Activated B cell treated with CpG ODN at 0.5 μM for 24 hours (primary cell): ENCODE measurements around the gene PITRM1. TPM values are rescaled to one million over a fixed set of nuclear protein-coding genes. Genes with fewer than 3 reads are reported as not detected.

Experiments used
- ATAC-seq: fragments of 200-7000 bp; cut with Tn5 transposase; one replicate; pipeline ENCODE4 v1.10.0; 2021; ENCODE audit warnings: low read depth, mild to moderate bottlenecking, moderate library complexity
- CTCF ChIA-PET: fragments of 350-600 bp; sonication (Branson Sonifier 250); formaldehyde crosslinking; loops from one replicate; lab custom pipeline; 2021; ENCODE audit warnings: antibody characterized with exemption; lab: Charles Lee
- POLR2A ChIA-PET: fragments of 350-600 bp; sonication (Branson Sonifier 250); formaldehyde crosslinking; loops from one replicate; lab custom pipeline; 2021; ENCODE audit warnings: antibody characterized with exemption; lab: Charles Lee
- DNase-seq: peaks from one replicate; pipeline ENCODE4 v3.0.0; 2022
- H3K27ac Mint-ChIP-seq: one replicate; pipeline ENCODE4 v1.8.0; 2020; ENCODE audit warnings: mixed read lengths
- H3K27me3 Mint-ChIP-seq: one replicate; pipeline ENCODE4 v1.8.0; 2021; ENCODE audit warnings: mixed read lengths
- H3K36me3 Mint-ChIP-seq: one replicate; pipeline ENCODE4 v1.8.0; 2021; ENCODE audit warnings: low read depth, mixed read lengths
- H3K4me1 Mint-ChIP-seq: one replicate; pipeline ENCODE4 v1.8.0; 2021; ENCODE audit warnings: mixed read lengths
- H3K4me3 Mint-ChIP-seq: one replicate; pipeline ENCODE4 v1.8.0; 2020; ENCODE audit warnings: mild to moderate bottlenecking, mixed read lengths
- H3K9me3 Mint-ChIP-seq: one replicate; pipeline ENCODE4 v1.8.0; 2020; ENCODE audit warnings: mixed read lengths
- CTCF ChIP-seq: fragments of 200-600 bp; IDR thresholded peaks from one replicate; pipeline ENCODE4 v1.8.0; 2022; ENCODE audit warnings: antibody characterized with exemption, mild to moderate bottlenecking
- intact Hi-C: fragments of 100-400 bp; cut with micrococcal nuclease; formaldehyde crosslinking; loops from one replicate; pipeline ENCODE4 v1.15.1; 2024
- total RNA-seq: library from RNA; stranded (reverse); gene quantifications from 2 replicates; pipeline ENCODE4 v1.2.3, GENCODE V29; 2022

Gene PITRM1
- total RNA-seq, 1 donor from 2014 or later: 60.7 TPM

GRCh38 chr10:3129581-3130340 lies 42.8 kb downstream of the PITRM1 start:
- ChIA-PET CTCF (interaction anchor here (0.5 kb wide), 1 partner anchor 1661 kb away, joined by 3 read pairs; no protein-coding TSS in a partner anchor), POLR2A (no interaction called here)
- H3K9me3 Mint-ChIP-seq: peaks cover 3% of the 10 kb centered on the region
- DNase-seq (no peak), ATAC-seq (no peak)
- peaks cover 82% of the 10 kb centered on the region for H3K36me3 Mint-ChIP-seq
- no peak overlapping the region for H3K4me3 Mint-ChIP-seq
- intact Hi-C loops: no loop called here
- H3K27me3 Mint-ChIP-seq: no peaks in the 10 kb centered on the region
- no peaks in the 10 kb centered on the region for H3K4me1 Mint-ChIP-seq
- no peak for TF ChIP-seq CTCF
- H3K27ac Mint-ChIP-seq: no peak overlapping the region

- DNase-seq (no peak), ATAC-seq (no peak)
- ChIA-PET POLR2A (no interaction called here), CTCF (no interaction called here)
- peaks cover 78% of the 10 kb centered on the region for H3K36me3 Mint-ChIP-seq
- H3K27ac Mint-ChIP-seq: no peak overlapping the region
- no peaks in the 10 kb centered on the region for H3K4me1 Mint-ChIP-seq
- H3K9me3 Mint-ChIP-seq: peaks cover 3% of the 10 kb centered on the region
- no peak for TF ChIP-seq CTCF
- H3K27me3 Mint-ChIP-seq: no peaks in the 10 kb centered on the region
- no peak overlapping the region for H3K4me3 Mint-ChIP-seq
- intact Hi-C loops: no loop called here
These were observed 44.0 kb downstream of the PITRM1 start for GRCh38 chr10:3128379-3129130.

- CTCF ChIA-PET: no interaction called here
- Mint-ChIP-seq H3K27me3 (no peaks in the 10 kb centered on the region), H3K4me3 (no peak overlapping the region), H3K9me3 (peaks cover 3% of the 10 kb centered on the region), H3K27ac (no peak overlapping the region), H3K4me1 (no peaks in the 10 kb centered on the region), H3K36me3 (peaks cover 80% of the 10 kb centered on the region)
- POLR2A ChIA-PET: no interaction called here
- ATAC-seq (no peak), DNase-seq (no peak)
- intact Hi-C loops: no loop called here
- TF ChIP-seq CTCF: no peak
These were observed 44.7 kb downstream of the PITRM1 start for GRCh38 chr10:3127921-3128320.

- Mint-ChIP-seq H3K27ac (no peak overlapping the region), H3K9me3 (peaks cover 3% of the 10 kb centered on the region), H3K4me1 (no peaks in the 10 kb centered on the region), H3K36me3 (peaks cover 80% of the 10 kb centered on the region), H3K27me3 (no peaks in the 10 kb centered on the region), H3K4me3 (no peak overlapping the region)
- POLR2A ChIA-PET: no interaction called here
- no peak for DNase-seq
- intact Hi-C loops: no loop called here
- TF ChIP-seq CTCF: no peak
- ATAC-seq: no peak
- CTCF ChIA-PET: no interaction called here
These were observed 45.7 kb downstream of the PITRM1 start for GRCh38 chr10:3126741-3127346.

- ChIA-PET POLR2A (interaction anchor here (0.5 kb wide), 1 partner anchor 51 kb away, joined by 3 read pairs; no protein-coding TSS in a partner anchor), CTCF (no interaction called here)
- Mint-ChIP-seq H3K27me3 (no peaks in the 10 kb centered on the region), H3K9me3 (peaks cover 3% of the 10 kb centered on the region), H3K36me3 (peaks cover 75% of the 10 kb centered on the region), H3K4me1 (no peaks in the 10 kb centered on the region), H3K4me3 (no peak overlapping the region), H3K27ac (no peak overlapping the region)
- DNase-seq: no peak
- ATAC-seq: no peak
- intact Hi-C loops: no loop called here
- TF ChIP-seq CTCF: no peak
These were observed 46.3 kb downstream of the PITRM1 start for GRCh38 chr10:3126249-3126648.
